ENCODE data around the gene AGPAT4.

GRCh38 chr6:161162722-161163121, 111.1 kb downstream of the AGPAT4 start:
- TF ChIP-seq GATA2 (IDR thresholded peaks at IDR 0.05; ENCODE audit: low read depth, low read length) (no peak), GATA3 (IDR thresholded peaks at IDR 0.05; ENCODE audit: low read depth, low read length) (no peak)
